Nephron progenitor cell (in vitro differentiated cells): ENCODE measurements around the gene MUC15.
"Not testable (repeated sequence)": the region's sequence is repeated elsewhere in the genome, so short reads cannot be mapped to it uniquely, and the experiment has no call there.

Experiments
- DNase-seq: peaks from one replicate; pipeline ENCODE4 v3.0.0; 2021
- H3K27ac Mint-ChIP-seq: 2 replicates; pipeline ENCODE4 v1.8.0; 2021; ENCODE audit warnings: mild to moderate bottlenecking, moderate library complexity, mixed read lengths
- H3K27me3 Mint-ChIP-seq: 2 replicates; pipeline ENCODE4 v1.8.0; 2021; ENCODE audit warnings: mild to moderate bottlenecking, low read depth, mixed read lengths; ENCODE audit not compliant: poor library complexity
- H3K36me3 Mint-ChIP-seq: 2 replicates; pipeline ENCODE4 v1.8.0; 2021; ENCODE audit warnings: low read depth, mixed read lengths
- H3K4me1 Mint-ChIP-seq: 2 replicates; pipeline ENCODE4 v1.8.0; 2021; ENCODE audit warnings: mixed read lengths
- H3K4me3 Mint-ChIP-seq: 2 replicates; pipeline ENCODE4 v1.8.0; 2021; ENCODE audit warnings: mild to moderate bottlenecking, moderate library complexity, mixed read lengths
- H3K9me3 Mint-ChIP-seq: 2 replicates; pipeline ENCODE4 v1.8.0; 2021; ENCODE audit warnings: mild to moderate bottlenecking, moderate library complexity, mixed read lengths
- CTCF ChIP-seq: fragments of 200-600 bp; sonication (generic); IDR thresholded peaks from 2 replicates; pipeline ENCODE4 v1.5.0; 2021; ENCODE audit warnings: antibody characterized with exemption

MUC15 gene

GRCh38 chr11:26608507-26609146 is 36.6 kb upstream of the MUC15 start:
- H3K4me1 Mint-ChIP-seq, result no peaks in the 10 kb centered on the region
- no peaks in the 10 kb centered on the region for H3K36me3 Mint-ChIP-seq
- peaks cover 22% of the 10 kb centered on the region for H3K9me3 Mint-ChIP-seq
- no peak for TF ChIP-seq CTCF
- no peak overlapping the region for H3K4me3 Mint-ChIP-seq
- H3K27ac Mint-ChIP-seq, result no peak overlapping the region
- no peak for DNase-seq
- no peaks in the 10 kb centered on the region for H3K27me3 Mint-ChIP-seq

DNA sequence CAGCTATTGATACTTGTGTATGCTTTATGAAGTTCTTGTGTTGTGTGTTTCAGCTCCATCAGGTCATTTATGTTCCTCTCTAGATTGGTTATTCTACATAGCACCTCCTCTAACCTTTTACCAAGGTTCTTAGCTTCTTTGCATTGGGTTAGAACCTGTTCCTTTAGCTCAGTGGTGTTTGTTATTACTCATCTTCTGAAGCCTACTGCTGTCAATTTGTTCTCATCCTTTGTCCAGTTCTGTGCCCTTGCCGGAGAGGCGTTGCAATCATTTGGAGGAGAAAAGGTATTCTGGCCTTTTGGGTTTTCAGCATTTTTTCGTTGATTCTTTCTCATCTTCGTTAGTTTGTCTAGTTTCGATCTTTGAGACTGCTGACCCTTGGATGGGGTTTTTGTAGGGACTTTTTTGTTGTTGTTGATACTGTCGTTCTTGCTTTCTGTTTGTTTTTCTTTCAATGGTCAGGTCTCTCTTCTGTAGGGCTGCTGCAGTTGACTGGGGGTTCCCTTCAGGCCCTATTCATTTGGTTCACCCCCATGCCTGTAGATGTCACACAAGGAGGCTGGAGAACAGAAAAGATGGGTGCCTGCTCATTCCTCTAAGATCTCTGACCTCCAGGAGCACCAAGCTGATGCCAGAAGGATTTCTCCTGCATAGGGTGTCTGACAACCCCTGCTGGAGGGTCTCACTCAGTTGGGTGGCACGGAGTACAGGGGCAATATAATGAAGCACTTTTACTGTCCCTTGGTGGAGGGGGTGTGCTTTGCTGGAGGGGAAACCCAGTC is 35.9 kb upstream of the MUC15 start:
- Mint-ChIP-seq H3K27me3 (no peaks in the 10 kb centered on the region), H3K4me3 (no peak overlapping the region), H3K9me3 (peaks cover 22% of the 10 kb centered on the region), H3K4me1 (no peaks in the 10 kb centered on the region), H3K36me3 (no peaks in the 10 kb centered on the region), H3K27ac (no peak overlapping the region)
- no peak for TF ChIP-seq CTCF
- no peak for DNase-seq

DNA sequence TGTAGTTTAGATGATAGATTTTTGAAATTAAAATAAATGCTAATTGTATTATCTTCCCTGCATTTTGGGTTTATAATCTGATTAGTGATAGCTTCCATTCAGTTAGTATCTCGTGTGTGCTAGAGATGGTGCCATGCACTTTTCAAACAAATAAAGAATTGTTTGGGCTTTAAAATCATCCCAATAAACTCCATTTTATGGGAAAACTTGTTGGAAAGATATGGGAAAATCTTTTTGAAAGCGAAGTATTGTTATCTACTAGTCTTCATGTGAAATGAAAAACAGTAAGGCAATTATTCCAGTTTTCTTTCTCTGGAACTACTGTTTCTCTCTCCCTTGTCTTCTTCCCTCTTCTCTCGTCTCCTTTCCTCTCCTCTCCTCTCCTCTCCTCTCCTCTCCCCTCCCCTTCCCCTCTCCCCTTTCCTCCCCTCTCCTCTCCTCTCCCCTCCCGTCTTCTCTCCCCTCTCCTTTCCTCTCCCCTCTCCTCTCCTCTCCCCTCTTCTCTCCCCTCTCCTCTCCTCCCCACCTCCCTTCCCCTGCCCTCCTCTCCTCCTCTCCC is 27.9 kb upstream of the MUC15 start:
- H3K4me3 Mint-ChIP-seq, result no peak overlapping the region

DNA sequence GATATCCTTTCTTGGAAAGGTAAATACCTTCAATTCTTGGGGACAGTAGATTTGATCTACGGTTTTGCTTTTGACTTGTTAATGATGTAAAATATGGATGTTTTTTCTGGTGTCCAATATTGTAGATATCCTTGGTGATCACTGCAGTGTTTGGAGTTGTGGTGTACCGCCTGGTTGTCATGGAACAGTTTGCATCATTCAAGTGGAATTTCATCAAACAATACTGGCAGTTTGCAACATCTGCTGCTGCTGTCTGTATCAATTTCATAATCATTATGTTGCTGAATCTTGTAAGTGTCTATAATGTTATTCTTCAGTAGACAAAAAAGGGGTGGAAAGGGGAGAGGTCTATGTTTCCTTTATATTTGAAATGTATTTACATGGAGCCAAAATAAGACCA is 27.4 kb upstream of the MUC15 start:
- H3K9me3 Mint-ChIP-seq, result peaks cover 4% of the 10 kb centered on the region
- H3K27me3 Mint-ChIP-seq, result peaks cover 2% of the 10 kb centered on the region
- no peaks in the 10 kb centered on the region for H3K36me3 Mint-ChIP-seq
- H3K27ac Mint-ChIP-seq, result no peak overlapping the region
- no peak for DNase-seq
- TF ChIP-seq CTCF, result no peak
- no peak overlapping the region for H3K4me3 Mint-ChIP-seq
- H3K4me1 Mint-ChIP-seq, result no peaks in the 10 kb centered on the region

More for the DNA sequence above, 27.9 kb upstream of the MUC15 start:
- Mint-ChIP-seq H3K9me3 (peaks cover 10% of the 10 kb centered on the region), H3K27me3 (peaks cover 2% of the 10 kb centered on the region), H3K4me1 (no peaks in the 10 kb centered on the region), H3K27ac (no peak overlapping the region), H3K36me3 (no peaks in the 10 kb centered on the region)
- TF ChIP-seq CTCF, result no peak
- no peak for DNase-seq

DNA sequence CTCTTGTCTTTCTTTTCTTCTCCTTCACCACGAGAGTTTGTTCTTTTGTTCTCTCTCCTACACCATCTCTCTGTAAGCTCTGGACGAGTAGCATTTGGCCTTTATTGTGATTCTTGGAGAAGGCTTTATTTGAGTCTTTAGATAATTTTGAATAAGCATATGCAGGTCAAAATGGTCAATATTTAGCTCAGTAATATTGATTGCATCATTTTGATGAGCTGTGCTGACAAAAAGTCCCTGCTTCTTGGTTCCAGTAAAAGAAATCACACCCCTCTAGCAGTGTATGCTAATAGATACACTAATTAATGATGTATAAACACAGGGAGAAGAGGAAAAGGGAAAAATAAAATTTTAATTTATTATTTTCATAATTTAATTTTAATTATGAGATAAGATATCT is 25.8 kb upstream of the MUC15 start:
- DNase-seq, result no peak
- no peaks in the 10 kb centered on the region for H3K36me3 Mint-ChIP-seq

DNA sequence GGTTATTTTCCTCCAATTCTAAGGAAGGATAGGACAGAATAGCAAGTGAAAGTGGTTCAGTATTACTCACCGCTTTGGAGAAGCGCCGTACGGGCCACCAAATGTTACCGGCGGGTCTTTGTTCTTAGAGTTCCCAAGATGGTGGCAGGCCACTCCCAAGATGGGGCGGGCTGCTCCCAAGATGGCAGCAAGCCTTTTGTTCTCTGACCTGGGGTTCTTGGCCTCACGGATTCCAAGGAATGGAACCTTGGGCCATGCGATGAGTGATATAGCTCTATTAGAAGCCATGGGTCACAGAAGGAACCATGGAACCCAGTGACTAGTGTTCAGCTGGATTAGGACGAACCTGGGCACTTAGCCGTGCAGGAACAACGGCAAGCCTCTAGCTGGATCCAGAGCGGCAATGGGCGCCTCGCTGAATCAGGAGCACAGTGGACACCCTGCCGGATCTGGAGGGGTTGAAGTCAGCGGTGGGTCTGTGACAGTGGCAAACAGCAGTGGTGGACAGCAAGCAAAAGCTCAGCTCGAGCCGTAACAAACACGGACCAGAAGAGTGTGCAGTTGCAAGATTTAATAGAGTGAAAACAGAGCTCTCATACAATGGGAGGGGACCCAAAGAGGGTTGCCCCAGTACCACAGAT is 25.1 kb upstream of the MUC15 start:
- not testable (repeated sequence) for H3K9me3 Mint-ChIP-seq, H3K27me3 Mint-ChIP-seq, H3K27ac Mint-ChIP-seq, DNase-seq, H3K36me3 Mint-ChIP-seq, H3K4me3 Mint-ChIP-seq, H3K4me1 Mint-ChIP-seq

More for the DNA sequence above, 25.8 kb upstream of the MUC15 start:
- Mint-ChIP-seq H3K4me1 (no peaks in the 10 kb centered on the region), H3K27ac (no peak overlapping the region), H3K27me3 (peaks cover 2% of the 10 kb centered on the region), H3K4me3 (no peak overlapping the region), H3K9me3 (no peaks in the 10 kb centered on the region)
- no peak for TF ChIP-seq CTCF

DNA sequence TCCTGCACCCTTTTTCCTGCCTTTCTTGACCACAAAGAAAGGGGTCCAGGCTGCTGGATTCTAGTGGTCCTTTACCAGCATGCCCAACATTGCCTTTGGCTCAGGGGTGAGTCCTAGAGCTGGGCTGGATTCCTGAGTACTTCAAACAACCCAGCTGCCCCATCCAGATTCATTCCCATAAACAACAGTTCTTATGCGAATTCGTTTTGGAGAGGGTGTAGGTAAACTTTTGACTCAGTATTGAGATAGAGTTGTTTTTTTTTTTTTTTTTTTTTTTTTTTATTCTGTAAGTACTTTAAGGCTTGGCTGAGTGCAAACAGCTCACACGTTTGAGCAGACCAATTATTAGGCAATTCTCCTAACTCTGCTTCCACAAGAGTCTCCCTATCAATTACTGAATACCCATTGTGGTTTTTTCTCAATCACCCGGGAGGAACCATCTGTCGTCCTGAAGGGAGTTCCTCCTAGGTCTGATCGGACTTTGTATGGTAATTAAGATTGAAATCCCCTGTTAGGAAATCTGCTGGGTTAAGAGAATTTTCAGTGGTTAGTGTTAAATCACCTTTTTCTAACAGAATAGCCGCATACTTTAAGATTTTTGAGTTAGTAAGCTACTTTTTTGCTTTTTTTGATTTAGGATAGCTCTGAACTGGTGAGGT is 23.3 kb upstream of the MUC15 start:
- H3K36me3 Mint-ChIP-seq, H3K4me3 Mint-ChIP-seq, H3K27me3 Mint-ChIP-seq, H3K27ac Mint-ChIP-seq, H3K9me3 Mint-ChIP-seq, DNase-seq, H3K4me1 Mint-ChIP-seq: not testable (repeated sequence)
